ENCODE results near the gene LRP2. TPM values are rescaled to one million over a fixed set of nuclear protein-coding genes. Genes with fewer than 3 reads are reported as not detected.

Gene LRP2
- total and polyA plus RNA-seq, 8 donors = 2.5 to 34.6 (median 4.0) TPM

DNA sequence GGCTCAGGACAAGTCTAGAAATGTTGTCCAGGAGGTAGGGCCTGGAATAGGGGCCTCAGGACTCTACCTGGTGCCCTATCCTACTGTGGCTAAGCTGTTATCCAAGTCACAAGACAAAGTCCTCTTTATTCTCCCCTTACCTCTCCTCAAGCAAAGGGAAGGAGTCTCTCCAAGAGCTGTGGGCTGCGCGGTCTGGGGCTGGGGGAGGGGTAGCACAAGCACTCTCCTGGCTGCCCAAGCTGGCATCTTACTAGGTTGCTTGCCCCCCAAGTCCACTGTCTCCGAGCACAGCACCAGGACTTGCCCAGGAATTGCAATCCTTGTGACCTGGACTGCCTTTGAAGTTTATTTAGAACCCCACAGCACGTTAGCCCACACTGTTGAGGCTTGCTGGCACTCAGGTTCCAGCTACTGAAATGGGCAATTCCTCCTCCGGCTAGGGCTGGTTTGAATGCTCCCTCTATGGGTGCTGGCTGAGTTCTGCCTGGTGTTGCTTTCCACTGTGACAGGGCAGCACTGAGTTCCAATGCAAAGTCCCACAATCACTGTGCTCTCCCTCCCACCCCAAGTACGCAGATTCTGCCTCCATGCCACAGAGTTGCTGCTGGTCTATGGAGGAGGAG, 274.5 kb downstream of the LRP2 start:
- intact Hi-C loops (cut with DNase I) = no loop called here
- Histone ChIP-seq H3K27ac (peak overlapping the region; percentile 13 to 53), H3K4me1 (peaks cover 8 to 44% of the 10 kb centered on the region in 2 donors), H3K27me3 (no peaks in the 10 kb centered on the region), H3K36me3 (no peaks in the 10 kb centered on the region), H3K9me3 (no peaks in the 10 kb centered on the region), H3K4me3 (no peak overlapping the region)
- DNase-seq (peak in 1 of 4 donors; percentile 69), ATAC-seq (no peak)
- no peak for TF ChIP-seq CTCF (IDR thresholded peaks at IDR 0.05)

DNA sequence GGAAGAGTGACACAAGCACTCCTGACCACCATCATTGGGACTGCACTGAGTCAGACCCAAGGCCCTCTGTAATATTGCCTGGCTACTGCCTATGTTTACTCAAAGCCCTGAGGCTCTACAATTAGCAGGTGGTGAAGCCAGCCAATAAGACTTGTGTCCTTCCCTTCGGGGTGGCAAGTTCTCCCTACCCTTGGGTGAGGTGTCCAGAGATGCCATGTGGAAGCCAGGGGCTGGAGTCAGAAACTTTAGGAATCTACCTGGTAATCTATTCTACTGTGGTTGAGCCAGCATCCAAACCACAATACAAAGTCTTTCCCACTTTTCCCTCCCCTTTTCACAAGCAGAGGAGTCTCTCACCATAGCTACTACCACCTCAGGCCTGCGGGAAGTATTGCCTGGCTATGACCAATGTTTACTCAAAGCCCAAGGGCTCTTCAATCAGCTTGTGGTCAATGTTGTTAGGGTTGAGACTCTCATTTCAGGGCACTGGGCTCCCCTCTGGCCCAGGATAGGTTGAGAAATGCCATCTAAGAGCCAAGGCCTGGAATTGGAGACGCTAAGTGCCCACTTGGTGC, 275.4 kb downstream of the LRP2 start:
- Histone ChIP-seq H3K4me1 (peaks cover 8 to 48% of the 10 kb centered on the region in 2 donors), H3K9me3 (no peaks in the 10 kb centered on the region), H3K27me3 (no peaks in the 10 kb centered on the region), H3K27ac (peak overlapping the region in 1 of 2 donors; percentile 60), H3K4me3 (no peak overlapping the region), H3K36me3 (no peaks in the 10 kb centered on the region)
- no peak for TF ChIP-seq CTCF (IDR thresholded peaks at IDR 0.05)
- DNase-seq = peak in 1 of 4 donors; percentile 66
- intact Hi-C loops (cut with DNase I) = no loop called here
- peak; percentile 83 for ATAC-seq

GRCh38 chr2:169082995-169083394, 279.3 kb downstream of the LRP2 start:
- no peak overlapping the region for H3K4me3 ChIP-seq
- no peak for ATAC-seq
- intact Hi-C loops (cut with DNase I) = no loop called here

DNA sequence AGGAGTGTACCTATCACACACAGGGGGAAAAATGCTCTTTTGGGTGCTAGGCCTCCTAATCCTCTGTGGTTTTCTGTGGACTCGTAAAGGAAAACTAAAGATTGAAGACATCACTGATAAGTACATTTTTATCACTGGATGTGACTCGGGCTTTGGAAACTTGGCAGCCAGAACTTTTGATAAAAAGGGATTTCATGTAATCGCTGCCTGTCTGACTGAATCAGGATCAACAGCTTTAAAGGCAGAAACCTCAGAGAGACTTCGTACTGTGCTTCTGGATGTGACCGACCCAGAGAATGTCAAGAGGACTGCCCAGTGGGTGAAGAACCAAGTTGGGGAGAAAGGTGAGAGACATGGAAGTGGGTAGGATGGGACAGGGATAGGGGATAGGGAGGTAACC, 280.8 kb downstream of the LRP2 start:
- no peak for DNase-seq
- Histone ChIP-seq H3K4me1 (peaks cover 0 to 26% of the 10 kb centered on the region in 2 donors), H3K27ac (no peak overlapping the region), H3K36me3 (no peaks in the 10 kb centered on the region), H3K27me3 (no peaks in the 10 kb centered on the region), H3K9me3 (no peaks in the 10 kb centered on the region), H3K4me3 (no peak overlapping the region)
- intact Hi-C loops (cut with DNase I) = no loop called here
- ATAC-seq = no peak
- TF ChIP-seq CTCF (IDR thresholded peaks at IDR 0.05) = no peak

More at GRCh38 chr2:169082995-169083394, 279.3 kb downstream of the LRP2 start:
- Histone ChIP-seq H3K27me3 (no peaks in the 10 kb centered on the region), H3K9me3 (no peaks in the 10 kb centered on the region), H3K4me1 (peaks cover 0 to 31% of the 10 kb centered on the region in 2 donors), H3K27ac (peak overlapping the region in 1 of 2 donors; percentile 69), H3K36me3 (no peaks in the 10 kb centered on the region)
- TF ChIP-seq CTCF (IDR thresholded peaks at IDR 0.05) = no peak
- no peak for DNase-seq

GRCh38 chr2:169080250-169081069, 281.9 kb downstream of the LRP2 start:
- H3K36me3 ChIP-seq = no peaks in the 10 kb centered on the region
- H3K4me3 ChIP-seq = no peak overlapping the region
- H3K9me3 ChIP-seq = no peaks in the 10 kb centered on the region
- intact Hi-C loops (cut with DNase I) = no loop called here
- DNase-seq (peak in 1 of 4 donors; percentile 38), ATAC-seq (peak; percentile 52)
- H3K27ac ChIP-seq = peak overlapping the region in 1 of 2 donors; percentile 66
- no peak for TF ChIP-seq CTCF (IDR thresholded peaks at IDR 0.05)
- H3K4me1 ChIP-seq = peaks cover 0 to 26% of the 10 kb centered on the region in 2 donors
- H3K27me3 ChIP-seq = no peaks in the 10 kb centered on the region

Data from left lung (tissue), 10 donors.